ENCODE measurements around the gene NLRX1.
"Not testable (repeated sequence)": the region's sequence is repeated elsewhere in the genome, so short reads cannot be mapped to it uniquely, and the experiment has no call there.

Gene NLRX1

DNA sequence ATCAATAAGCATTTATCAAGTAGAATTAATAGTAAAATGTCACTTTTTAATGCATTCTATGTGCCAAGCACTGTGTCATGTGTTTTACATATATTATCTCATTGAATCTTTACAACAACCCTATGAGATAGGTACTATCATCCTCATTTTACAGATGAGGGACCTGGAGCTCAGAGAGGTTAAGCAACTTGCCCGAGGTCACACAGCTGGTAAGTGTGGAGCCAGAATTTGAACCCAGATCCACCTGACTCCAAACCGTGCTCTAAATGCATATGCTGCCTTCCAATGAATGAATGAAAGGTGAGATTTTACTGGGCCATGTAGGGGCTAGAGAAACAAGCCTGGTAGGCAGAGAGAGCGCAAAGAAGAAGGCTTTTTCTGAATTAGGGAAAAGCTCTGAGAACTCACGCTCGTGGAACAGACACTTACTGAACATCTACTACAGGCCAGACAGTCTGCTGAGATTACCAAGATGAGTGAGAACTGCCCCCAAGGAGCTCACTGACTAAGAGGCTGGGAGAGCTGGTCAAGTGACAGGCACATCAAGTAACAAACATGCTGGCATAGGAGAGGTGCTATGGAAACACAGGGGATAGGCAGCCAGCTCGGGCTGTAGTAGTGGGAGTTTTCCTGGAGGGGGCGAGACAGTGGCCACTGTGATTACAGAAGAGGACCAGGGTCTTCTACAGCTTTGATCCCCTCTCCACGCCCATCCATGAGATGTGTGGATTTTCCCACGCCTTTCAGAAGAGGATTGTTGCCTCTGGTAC is 15.3 kb upstream of the NLRX1 start:
- no peak for DNase-seq

GRCh38 chr11:119154178-119154577 is 14.3 kb upstream of the NLRX1 start:
- no peak for DNase-seq

DNA sequence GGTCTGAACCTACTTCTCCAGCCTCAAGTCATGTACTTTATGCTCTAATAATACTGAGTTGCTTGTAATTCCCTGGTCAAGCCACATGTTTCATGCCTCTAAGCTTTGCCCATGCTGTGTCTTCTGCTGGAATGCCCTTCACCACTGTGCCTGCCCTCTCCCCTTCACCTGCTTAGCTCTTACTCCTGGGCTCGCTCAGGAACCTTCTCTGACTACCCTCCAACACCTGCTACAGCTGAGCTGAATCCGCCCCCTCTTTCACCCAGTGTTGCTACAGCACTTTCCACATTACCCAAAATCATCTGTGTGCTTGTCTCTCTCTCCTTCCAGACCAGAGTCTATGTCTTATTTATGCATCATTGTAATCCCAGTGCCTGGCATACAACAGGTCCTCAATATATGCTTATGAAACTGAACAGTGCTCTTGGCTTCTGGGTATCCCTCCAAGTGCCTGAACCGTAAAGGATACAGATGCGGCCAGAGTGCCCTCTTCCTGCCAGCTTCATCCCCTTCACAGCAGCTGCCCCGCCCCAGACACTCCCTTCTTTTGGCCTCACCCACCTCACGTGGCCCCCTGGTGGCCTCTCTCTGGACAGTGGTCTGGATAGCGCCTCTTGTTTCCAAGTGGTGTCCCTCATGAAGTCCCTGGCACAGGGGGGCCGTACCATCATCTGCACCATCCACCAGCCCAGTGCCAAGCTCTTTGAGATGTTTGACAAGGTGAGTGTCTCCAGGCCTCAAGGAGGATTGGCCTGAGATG is 12.6 kb upstream of the NLRX1 start:
- DNase-seq: no peak

- no peak for DNase-seq
These were observed 12.0 kb upstream of the NLRX1 start for GRCh38 chr11:119156496-119156895.

DNA sequence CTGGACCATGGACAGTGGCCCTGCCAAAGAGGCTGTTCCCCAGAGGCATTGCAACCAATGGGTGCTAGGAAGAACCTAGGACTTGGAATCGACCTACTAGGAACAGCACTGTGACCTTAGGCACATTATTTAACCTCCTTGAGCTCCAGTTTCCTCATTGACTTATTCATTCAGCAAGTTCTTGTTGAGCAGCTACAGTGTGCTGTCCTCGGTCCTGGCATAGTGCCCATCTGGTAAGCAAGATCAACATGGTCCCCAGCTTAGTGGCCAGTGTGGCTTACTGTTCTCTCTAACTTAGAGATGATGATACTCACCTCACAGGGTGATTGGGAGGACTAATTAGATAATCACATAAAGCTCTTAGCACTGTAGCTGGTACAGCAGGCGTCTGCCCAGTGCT is 11.5 kb upstream of the NLRX1 start:
- no peak for DNase-seq

DNA sequence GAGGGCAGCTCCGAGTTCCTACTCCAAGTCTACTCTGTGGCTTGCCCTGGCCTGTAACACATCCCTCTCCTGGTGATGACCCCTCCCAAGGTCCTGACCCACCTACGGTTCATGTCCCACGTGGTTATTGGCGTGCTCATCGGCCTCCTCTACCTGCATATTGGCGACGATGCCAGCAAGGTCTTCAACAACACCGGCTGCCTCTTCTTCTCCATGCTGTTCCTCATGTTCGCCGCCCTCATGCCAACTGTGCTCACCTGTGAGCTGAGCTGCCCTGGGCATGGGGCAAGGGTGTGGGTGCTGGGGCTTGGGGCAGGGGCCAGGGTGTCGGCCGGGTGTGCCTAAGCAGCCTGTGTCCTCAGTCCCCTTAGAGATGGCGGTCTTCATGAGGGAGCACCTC is 10.1 kb upstream of the NLRX1 start:
- no peak for DNase-seq

DNA sequence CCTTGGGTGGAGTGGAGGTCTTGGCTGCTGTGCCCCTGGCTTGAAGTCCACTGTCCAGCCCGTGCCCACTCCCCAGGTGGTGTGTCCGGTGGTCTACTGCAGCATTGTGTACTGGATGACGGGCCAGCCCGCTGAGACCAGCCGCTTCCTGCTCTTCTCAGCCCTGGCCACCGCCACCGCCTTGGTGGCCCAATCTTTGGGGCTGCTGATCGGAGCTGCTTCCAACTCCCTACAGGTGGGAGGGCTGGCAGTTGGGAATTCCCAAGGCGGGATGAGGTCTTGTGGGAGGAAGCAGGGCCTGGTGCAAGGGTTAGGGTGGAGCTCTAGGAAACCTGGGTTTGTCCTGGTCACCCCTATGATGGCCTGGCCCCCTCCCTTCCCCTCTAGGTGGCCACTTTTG is 8.4 kb upstream of the NLRX1 start:
- DNase-seq: no peak

GRCh38 chr11:119161871-119162270 is 6.7 kb upstream of the NLRX1 start:
- no peak for DNase-seq

GRCh38 chr11:119166368-119167076 is 2.0 kb upstream of the NLRX1 start:
- no peak for DNase-seq

DNA sequence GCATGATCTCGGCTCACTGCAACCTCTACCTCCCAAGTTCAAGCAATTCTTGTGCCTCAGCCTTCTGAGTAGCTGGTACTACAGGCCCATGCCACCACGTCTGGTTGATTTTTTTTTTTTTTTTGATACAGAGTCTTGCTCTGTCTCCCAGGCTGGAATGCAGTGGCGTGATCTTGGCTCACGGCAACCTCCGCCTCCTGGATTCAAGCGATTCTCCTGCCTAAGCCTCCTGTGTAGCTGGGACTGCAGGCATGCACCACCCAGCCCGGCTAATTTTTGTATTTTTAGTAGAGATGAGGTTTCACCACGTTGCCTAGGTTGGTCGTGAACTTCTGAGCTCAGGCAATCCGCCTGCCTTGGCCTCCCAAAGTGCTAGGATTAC is 1.5 kb upstream of the NLRX1 start:
- DNase-seq: not testable (repeated sequence)

DNA sequence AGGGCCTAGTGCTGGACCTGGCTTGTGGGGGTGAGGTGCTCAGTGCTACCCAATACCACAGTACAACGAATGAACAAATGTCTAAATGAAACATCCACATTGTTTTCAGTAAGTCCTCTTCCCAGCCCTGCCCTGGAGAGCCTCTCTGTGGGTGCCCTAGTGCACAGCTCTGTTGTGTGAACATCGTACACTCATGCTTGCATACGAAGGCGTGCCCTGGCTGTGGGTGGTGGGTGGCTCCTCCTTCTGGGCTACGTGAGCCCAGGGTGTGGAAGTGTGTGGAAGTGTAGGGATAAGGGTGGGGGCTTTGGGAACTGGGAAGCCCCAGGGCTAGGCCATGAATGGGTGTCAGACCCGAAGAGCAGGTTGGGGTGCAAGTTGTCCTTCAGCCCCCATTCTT is 592 bp upstream of the NLRX1 start:
- DNase-seq: no peak

GRCh38 chr11:119169282-119169719 is 776 bp downstream of the NLRX1 start:
- no peak for DNase-seq

- no peak for DNase-seq
These were observed 4.0 kb downstream of the NLRX1 start for GRCh38 chr11:119172513-119172912.

- no peak for DNase-seq
These were observed 4.9 kb downstream of the NLRX1 start for GRCh38 chr11:119173453-119173852.

DNA sequence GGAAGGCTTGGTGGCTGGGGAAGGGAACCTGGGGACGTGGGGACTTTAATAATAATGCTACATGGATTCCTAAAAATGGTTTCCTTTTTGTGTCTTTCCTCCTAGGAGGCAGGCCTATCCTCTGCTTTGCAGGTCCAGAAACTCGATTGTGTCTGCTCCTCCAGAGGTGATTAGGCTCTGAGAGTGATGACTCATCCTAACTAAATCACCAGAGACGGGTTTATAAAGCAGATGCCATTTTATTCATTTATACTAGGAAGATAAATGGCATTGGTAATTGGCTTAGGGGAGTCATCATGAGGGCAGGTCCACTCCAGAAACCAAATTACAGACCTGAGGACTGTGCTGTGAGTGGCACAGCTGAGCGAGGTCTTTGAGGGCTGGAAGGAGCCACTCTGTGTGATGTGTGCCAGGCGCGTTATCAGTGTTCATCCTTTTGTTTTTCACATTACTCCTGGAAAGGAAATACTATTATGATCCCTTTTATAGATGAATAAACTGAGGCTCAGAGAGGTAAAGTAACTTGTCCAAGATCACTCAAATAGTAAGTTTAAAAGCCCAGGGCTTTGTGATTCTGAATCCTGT is 7.1 kb downstream of the NLRX1 start:
- no peak for DNase-seq

DNA sequence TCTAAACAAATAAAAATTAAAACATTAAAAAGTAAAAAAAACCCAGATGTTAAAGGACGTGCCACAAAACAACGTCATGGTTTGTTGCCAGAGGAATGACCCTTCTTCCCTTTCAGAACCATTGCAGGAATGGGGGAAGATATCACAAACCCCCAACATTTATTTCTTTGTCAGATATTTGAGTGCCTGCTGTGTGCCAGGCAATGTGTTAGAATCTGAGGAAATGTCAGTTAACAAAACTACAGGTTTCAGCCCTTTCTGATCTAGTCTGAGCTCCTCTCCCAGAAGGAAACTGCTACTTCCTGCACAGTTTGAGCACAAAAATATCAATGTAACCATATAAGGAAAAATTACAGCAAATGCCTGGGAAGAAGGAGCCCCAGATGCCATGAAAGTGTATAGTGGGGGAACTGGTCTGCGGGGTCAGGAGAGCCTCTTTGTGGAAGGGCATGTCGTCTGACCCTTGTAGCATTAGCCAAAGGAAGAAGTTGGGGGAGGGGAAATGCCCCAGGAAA is 9.7 kb downstream of the NLRX1 start:
- no peak for DNase-seq

DNA sequence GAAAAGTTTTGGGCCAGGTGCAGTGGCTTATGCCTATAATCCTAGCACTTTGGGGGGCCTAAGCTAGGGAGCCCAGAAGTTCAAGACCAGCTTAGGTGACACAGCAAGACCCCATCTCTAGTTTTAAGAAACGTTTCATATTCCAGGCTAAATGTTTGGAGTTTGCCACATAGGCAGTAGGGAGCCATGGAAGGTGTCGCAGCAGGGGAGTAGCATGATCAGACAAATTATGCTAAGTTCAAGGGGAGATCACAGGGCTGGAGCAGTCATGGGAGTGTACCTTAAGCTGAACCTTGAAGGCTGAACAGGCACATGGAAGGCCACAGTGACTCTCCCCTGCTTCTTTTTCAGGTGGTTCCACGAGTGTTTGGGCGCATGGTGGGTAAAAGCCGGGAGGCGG is 10.8 kb downstream of the NLRX1 start:
- DNase-seq: no peak

- no peak for DNase-seq
These were observed 11.5 kb downstream of the NLRX1 start for GRCh38 chr11:119179983-119180382.

DNA sequence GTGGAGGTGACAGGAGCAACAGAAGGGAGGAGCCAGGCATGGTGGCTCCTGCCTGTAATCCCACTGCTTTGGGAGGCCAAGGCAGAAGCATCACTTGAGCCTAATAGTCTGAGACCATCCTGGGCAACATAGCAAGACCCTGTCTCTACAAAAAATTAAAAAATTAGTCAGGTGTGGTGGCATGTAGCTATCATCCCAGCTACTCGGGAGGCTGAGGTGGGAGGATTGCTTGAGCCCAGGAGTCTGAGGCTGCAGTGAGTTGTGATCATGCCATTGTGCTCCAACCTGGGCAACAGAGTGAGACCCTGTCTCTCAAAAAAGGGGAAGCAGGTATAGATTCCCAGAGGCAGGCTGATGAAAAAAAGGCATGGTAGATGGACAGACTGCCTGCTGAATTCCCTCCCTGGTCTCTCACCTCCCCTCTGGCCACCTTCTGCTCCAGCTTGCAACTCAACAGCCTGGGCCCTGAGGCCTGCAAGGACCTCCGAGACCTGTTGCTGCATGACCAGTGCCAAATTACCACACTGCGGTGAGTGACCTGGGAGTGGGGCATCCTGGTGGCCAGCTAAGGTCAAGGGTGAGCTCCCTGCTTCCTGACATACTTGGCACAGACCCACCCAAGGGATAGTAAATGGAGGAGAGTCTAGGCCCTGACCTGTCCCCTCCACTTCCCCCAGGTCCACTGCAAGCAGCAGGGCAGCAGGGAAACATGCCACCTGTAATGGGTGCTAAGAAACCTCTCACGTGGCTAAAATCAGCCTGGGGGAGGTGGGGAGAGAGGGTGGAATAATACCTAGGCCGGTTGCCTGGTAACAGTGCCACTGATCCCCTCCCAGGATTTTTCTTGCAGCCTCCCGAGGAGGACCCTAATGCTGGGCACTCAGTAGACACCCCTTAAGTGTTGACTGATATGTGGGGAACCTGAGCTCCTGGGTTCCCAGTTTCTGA is 12.5 kb downstream of the NLRX1 start:
- no peak for DNase-seq

DNA sequence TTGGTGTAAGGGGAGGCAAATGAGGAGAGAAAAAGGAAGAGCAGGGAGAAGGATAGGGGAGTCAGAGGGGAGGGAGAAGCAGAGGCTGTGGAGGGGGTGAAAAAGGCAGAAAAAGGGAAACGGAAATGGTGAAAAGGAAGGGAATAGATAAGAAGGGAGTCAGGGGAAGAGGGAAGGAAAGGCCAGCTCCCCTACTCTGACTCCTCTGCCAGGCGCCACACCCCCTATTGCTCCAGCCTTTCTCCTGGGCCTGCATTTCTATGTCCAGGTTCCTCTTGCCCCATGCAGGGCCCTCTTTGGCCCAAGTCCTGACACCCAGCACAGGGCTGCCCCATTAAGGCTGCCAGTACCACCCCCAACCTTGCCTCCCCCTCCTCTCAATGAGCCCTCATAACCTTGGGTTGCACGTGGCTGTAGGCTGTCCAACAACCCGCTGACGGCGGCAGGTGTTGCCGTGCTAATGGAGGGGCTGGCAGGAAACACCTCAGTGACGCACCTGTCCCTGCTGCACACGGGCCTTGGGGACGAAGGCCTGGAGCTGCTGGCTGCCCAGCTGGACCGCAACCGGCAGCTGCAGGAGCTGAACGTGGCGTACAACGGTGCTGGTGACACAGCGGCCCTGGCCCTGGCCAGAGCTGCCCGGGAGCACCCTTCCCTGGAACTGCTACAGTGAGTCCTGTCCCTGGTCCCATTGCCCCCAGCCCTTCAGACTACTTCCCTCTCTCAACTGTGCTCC is 13.3 kb downstream of the NLRX1 start:
- no peak for DNase-seq

GRCh38 chr11:119184399-119184798 is 15.9 kb downstream of the NLRX1 start:
- DNase-seq: not testable (repeated sequence)
